ENCODE measurements around the gene PTPRN2. TPM values are rescaled to one million over a fixed set of nuclear protein-coding genes. Genes with fewer than 3 reads are reported as not detected.
A peak's percentile ranks its signal among the peaks of the same experiment; 100 is the strongest.

PTPRN2 gene
- total and polyA plus RNA-seq, 9 of the 15 experiments (the other 6 are each of a cell fraction or from before 2014, with no cell fraction given), result not detected

GRCh38 chr7:157908006-157908782 is 679.4 kb downstream of the PTPRN2 start (continued):
- TF ChIP-seq ZBTB9 (CRISPR knock-in tag; IDR thresholded peaks at IDR 0.05) (no peak), HLTF (IDR thresholded peaks at IDR 0.05) (no peak), ZMIZ1 (IDR thresholded peaks at IDR 0.05; ENCODE audit: low read depth in 2 of 2, low read length in 2 of 2) (no peak), NR3C1 (CRISPR knock-in tag; IDR thresholded peaks at IDR 0.05) (no peak), JUND (IDR thresholded peaks at IDR 0.05; ENCODE audit: borderline replicate concordance, low read depth, low read length) (no peak), JUND (tag; IDR thresholded peaks at IDR 0.05; ENCODE audit: borderline replicate concordance, low read depth, low read length) (peak; percentile 41; the same call in 1 of the 3 replicates), NRF1 (conservative IDR thresholded peaks at IDR 0.05 in 1 of 2, IDR thresholded peaks at IDR 0.05 in 1 of 2) (no peak), E2F1 (CRISPR knock-in tag; IDR thresholded peaks at IDR 0.05) (no peak), SRSF9 (IDR thresholded peaks at IDR 0.05; ENCODE audit: borderline replicate concordance, low read depth, low read length) (no peak)
- TF ChIP-seq, protein P1, sequence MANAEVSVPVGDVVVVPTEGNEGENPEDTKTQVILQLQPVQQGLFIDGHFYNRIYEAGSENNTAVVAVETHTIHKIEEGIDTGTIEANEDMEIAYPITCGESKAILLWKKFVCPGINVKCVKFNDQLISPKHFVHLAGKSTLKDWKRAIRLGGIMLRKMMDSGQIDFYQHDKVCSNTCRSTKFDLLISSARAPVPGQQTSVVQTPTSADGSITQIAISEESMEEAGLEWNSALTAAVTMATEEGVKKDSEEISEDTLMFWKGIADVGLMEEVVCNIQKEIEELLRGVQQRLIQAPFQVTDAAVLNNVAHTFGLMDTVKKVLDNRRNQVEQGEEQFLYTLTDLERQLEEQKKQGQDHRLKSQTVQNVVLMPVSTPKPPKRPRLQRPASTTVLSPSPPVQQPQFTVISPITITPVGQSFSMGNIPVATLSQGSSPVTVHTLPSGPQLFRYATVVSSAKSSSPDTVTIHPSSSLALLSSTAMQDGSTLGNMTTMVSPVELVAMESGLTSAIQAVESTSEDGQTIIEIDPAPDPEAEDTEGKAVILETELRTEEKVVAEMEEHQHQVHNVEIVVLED (CRISPR knock-in tag; IDR thresholded peaks at IDR 0.05), result no peak
